ENCODE data around the gene SNRPD2. TPM values are rescaled to one million over a fixed set of nuclear protein-coding genes. Genes with fewer than 3 reads are reported as not detected.
A peak's percentile ranks its signal among the peaks of the same experiment; 100 is the strongest.

SNRPD2 gene
- polyA plus RNA-seq, 1 donor from 2014 or later, result 841 TPM

DNA sequence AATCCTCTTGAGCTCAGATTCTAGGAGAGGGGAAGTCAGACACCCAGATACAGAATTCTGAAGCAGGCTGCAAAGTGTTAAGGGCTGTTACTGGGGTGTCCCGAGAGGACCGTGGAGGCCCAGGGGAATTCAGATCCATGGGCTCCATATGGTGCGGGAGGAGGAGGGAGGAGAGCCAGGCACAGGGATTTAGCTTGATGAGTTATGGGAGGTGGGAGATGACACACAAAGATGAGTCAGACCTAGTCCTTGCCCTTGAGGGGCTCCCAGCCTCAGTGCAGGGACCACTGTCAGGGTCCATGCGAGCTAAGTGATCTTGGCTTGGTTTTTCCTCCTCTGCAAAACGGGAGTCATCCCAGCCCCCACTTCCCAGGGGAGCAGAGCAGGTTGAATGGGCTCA lies 38.1 kb downstream of the SNRPD2 start:
- no peaks in the 10 kb centered on the region for H3K36me3 Mint-ChIP-seq
- no peaks in the 10 kb centered on the region for H3K4me1 Mint-ChIP-seq
- no peak overlapping the region for H3K27ac Mint-ChIP-seq
- H3K9me3 Mint-ChIP-seq, result no peaks in the 10 kb centered on the region
- peaks cover 2% of the 10 kb centered on the region for H3K27me3 Mint-ChIP-seq
- peak overlapping the region in 1 of 4 donors; percentile 38 for H3K4me3 Mint-ChIP-seq

DNA sequence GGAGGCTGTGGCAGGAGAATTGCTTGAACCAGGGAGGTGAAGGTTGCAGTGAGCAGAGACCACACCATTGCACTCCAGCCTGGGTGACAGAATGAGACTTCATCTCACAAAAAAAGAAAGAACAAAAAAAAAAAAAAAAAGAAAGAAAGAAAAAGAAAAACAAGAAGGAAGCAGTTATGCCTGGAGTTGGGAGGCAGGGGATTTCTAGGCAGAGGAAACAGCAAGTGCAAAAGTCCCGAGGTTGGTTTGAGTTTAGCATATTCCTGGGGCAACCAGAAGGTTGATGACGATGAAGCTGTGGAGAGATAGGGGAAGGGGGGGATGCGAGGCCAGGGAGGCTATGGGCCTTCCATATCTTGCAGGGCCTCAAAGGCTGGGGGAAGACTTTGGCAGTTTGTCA lies 41.0 kb downstream of the SNRPD2 start:
- peaks cover 0 to 9% (median 6%) of the 10 kb centered on the region in 3 donors for H3K4me1 Mint-ChIP-seq
- H3K9me3 Mint-ChIP-seq, result no peaks in the 10 kb centered on the region
- H3K27ac Mint-ChIP-seq, result peak overlapping the region in 1 of 3 donors; percentile 59
- no peak overlapping the region for H3K4me3 Mint-ChIP-seq
- H3K27me3 Mint-ChIP-seq, result peaks cover 2% of the 10 kb centered on the region
- no peaks in the 10 kb centered on the region for H3K36me3 Mint-ChIP-seq

DNA sequence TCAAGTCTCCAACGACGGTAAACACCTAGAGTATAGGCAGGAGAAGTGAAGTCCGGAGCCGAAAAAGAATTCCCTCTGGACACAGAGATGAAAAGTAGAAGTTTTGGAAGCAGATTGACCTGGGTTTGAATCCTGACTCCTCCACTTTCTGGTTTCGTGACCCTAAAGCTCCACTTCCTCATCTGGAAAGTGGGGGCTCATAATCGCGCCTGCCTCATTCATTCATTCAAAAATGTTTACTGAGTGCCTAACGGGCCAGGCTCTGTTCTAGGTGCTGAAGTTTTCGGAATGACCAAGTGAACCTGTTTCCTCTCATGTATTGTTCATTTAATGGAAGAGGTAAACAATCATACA lies 45.4 kb downstream of the SNRPD2 start:
- no peaks in the 10 kb centered on the region for H3K9me3 Mint-ChIP-seq
- H3K36me3 Mint-ChIP-seq, result no peaks in the 10 kb centered on the region
- H3K27me3 Mint-ChIP-seq, result peaks cover 2% of the 10 kb centered on the region
- peak overlapping the region; percentile 47 to 82 (median 78) for H3K27ac Mint-ChIP-seq
- H3K4me1 Mint-ChIP-seq, result peaks cover 13 to 29% (median 20%) of the 10 kb centered on the region in 3 donors
- H3K4me3 Mint-ChIP-seq, result peak overlapping the region; percentile 78 to 92 (median 90)

DNA sequence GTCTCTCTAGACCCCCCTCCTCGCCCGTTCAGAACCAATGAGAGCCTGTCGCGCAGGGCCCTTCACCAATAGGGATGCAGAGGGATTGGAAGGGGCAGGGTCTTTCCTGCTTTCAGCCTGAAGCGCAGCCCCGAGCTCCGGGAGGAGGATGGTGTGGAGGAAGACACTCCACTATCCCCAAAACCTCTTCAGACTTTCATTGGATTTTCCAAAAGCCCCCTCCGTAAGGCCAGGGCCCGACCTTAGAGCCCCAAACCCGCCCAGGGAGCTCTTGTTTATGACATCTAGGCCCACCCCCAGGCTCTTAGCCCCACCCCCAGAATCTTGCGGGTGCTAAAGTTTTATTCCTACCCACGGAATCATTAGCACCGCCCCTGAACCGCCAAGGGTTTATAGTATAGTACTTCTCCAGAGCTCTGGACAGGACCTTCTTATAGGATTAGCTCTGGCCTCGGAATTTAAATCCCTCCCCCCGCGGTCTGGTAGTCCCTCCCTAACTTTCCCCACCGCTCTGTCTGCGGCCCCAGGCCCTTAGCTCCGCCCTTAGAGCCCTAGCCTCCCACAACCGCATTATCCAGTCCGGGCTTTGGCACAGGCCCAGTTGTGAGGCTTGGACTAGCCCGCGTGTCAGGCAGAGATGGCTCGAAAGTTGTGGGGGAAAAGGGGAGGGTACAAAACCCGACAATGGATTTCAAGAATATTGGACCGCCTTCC lies 46.0 kb downstream of the SNRPD2 start:
- H3K4me3 Mint-ChIP-seq, result peak overlapping the region; percentile 78 to 92 (median 90)
- peak overlapping the region; percentile 47 to 82 (median 78) for H3K27ac Mint-ChIP-seq
- peaks cover under 1% of the 10 kb centered on the region for H3K27me3 Mint-ChIP-seq
- peaks cover 17 to 34% (median 25%) of the 10 kb centered on the region in 3 donors for H3K4me1 Mint-ChIP-seq
- no peaks in the 10 kb centered on the region for H3K9me3 Mint-ChIP-seq
- peaks cover 1% of the 10 kb centered on the region for H3K36me3 Mint-ChIP-seq

DNA sequence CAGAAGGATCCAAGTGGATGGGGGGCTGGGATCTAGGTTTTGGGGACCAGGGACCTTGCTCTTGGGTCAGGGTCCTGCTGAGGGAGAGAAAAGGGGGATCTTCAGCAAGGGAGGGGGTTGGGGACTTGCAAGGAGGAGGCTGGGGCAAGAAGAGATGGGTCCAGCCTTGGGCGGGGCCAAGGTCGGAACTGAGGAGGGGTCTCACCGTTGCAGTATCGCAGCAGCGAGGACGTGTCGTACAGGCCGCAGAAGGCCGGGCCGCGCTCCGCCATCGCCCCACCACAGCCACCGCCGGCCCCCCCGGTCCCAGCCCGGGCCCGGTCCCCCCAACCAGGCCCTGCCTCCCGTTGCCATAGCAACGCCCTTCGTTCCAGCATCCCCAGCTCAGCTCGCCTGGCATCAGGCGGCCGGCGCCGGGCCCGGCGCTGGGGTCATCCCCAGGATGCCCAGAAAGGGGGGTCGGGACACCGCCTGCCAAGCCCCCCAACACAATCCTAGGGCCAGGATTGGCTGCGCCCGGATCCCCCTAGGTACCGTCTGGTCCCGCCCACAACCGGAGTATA lies 46.6 kb downstream of the SNRPD2 start:
- Mint-ChIP-seq H3K27me3 (no peaks in the 10 kb centered on the region), H3K9me3 (no peaks in the 10 kb centered on the region), H3K4me1 (peaks cover 20 to 37% (median 27%) of the 10 kb centered on the region in 3 donors), H3K36me3 (peaks cover 2% of the 10 kb centered on the region), H3K4me3 (peak overlapping the region; percentile 78 to 92 (median 90)), H3K27ac (peak overlapping the region in 1 of 3 donors; percentile 82)

DNA sequence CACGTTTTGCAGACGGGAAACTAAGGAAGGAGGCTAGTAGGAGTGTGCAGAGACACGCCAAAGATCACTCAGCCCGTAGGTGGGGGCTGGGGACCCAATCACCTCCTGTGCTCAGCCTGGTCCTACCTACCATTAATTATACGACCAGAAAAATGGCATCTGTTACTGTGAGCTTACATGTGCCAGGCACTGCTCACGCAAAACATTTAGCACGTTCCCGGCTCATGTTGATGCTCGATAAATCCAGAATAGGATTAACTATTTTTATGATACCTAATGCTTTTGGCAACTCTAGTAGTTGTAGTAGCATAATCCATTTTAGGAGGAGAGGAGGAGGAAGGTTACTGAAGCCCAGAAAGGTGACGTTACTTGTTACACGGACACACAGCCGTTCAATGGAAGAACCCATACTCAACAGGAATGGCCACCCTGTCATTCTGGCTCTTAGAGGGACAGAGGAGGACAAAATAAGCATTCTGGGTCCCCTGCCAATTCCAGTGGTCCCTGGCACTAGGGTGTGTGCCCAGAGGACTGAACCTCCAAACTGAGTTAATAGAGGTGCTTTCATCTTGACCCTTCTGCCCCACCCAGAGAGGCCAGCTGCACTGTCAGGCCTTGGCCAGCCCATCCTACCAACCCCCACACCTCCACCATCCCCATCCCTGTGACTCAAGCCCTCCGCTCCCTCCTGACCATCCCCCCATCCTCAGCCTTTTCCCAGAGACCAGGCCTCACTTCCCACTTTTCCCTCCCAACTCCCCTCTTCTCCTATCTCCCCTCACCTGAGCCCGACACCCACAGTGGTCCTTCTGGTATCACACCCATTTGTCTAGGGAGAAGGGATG lies 47.6 kb downstream of the SNRPD2 start:
- Mint-ChIP-seq H3K36me3 (peaks cover 2% of the 10 kb centered on the region), H3K27ac (peak overlapping the region; percentile 46 to 94 (median 80)), H3K27me3 (no peaks in the 10 kb centered on the region), H3K4me3 (peak overlapping the region in 2 of 4 donors; percentile 37 to 81), H3K4me1 (peaks cover 22 to 37% (median 27%) of the 10 kb centered on the region in 3 donors), H3K9me3 (no peaks in the 10 kb centered on the region)

DNA sequence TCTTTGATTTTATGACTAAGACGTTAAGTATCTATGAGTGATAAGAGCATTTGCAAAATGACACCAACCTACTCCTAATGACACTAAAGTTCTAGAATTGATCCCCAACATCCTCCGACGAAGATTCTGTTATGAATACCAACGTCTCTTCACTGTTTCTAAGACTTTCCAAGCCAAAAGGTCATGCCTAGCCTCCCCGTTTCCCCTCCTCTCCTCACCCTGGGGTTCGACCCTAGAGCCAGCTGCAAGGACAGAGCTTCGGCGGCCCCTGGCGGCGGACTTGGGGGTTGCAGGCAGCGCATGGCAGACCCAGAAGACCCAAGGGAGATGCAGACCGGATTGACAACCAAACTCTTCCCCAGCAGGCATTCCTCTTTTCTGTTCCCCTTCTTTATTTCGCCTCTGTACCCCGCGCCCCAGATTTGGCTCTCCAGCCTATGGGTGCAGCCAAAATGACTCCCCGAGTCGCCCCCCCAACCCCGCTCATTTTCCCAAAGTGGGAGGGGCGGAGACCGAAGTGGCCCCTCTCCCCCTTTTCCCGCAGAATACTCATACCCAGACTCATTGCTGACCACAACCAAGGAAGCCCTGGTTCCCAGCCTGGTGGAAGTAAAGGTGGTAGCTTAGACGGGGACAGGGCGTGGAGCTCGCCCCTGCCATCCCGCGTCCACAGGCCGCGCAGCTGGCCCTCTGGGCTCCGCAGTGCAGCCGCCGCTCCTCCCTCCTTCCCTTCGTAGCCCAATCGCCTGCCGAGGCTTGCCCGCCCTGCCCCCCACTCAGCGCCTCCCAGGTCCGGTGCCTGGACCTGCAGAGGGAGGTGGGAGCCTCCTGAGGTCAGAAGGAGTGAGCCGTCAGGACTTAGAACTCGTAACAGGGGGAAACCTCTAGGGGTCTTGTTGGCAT lies 48.5 kb downstream of the SNRPD2 start:
- peak overlapping the region; percentile 80 to 92 (median 84) for H3K27ac Mint-ChIP-seq
- H3K27me3 Mint-ChIP-seq, result no peaks in the 10 kb centered on the region
- no peaks in the 10 kb centered on the region for H3K9me3 Mint-ChIP-seq
- peaks cover 2% of the 10 kb centered on the region for H3K36me3 Mint-ChIP-seq
- peak overlapping the region; percentile 66 to 93 (median 84) for H3K4me3 Mint-ChIP-seq
- peaks cover 28 to 44% (median 33%) of the 10 kb centered on the region in 3 donors for H3K4me1 Mint-ChIP-seq

DNA sequence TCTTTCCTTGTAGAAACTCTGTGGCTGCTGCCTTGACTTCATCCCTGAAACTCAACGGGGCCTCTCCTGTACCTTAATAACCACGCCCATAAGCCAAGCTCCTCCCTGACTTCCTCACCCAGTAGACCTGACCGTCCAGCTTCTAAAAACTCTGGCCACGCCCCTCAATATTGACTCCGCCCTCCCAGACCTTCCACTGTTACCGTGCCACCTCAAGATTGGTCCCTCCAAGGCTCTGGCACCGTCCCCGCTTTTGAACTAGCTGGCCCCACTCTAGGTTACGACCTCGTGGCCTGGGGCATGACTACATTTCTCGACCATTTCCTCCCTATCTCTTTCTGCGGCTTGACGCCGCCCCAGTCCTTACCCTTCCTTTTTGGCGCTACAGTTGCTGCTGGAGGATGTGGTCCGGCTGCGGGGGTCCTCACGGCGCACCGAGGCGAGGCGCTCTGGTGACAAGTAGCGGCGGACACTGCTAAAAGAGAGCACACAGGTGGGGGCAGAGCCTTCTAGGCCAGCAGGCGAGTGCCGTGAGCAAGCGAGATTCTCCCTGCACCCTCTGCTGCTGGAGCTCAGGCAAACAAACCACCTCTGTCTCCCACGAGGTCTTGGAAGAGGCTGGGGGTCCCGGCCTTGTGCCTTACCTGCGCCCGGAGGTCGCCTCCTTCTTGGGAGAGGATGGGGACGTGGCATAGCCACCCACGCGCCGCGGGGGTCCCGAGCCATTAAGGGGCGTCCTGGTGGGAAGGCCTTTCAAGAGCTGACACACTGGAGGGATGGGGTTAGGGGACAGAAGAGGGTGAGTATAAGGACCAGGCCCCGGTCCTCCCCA lies 50.3 kb downstream of the SNRPD2 start:
- H3K27me3 Mint-ChIP-seq, result no peaks in the 10 kb centered on the region
- peak overlapping the region; percentile 80 to 98 (median 84) for H3K27ac Mint-ChIP-seq
- peaks cover 28 to 43% (median 33%) of the 10 kb centered on the region in 3 donors for H3K4me1 Mint-ChIP-seq
- peaks cover 2% of the 10 kb centered on the region for H3K36me3 Mint-ChIP-seq
- H3K4me3 Mint-ChIP-seq, result peak overlapping the region; percentile 77 to 94 (median 87)
- H3K9me3 Mint-ChIP-seq, result no peaks in the 10 kb centered on the region

DNA sequence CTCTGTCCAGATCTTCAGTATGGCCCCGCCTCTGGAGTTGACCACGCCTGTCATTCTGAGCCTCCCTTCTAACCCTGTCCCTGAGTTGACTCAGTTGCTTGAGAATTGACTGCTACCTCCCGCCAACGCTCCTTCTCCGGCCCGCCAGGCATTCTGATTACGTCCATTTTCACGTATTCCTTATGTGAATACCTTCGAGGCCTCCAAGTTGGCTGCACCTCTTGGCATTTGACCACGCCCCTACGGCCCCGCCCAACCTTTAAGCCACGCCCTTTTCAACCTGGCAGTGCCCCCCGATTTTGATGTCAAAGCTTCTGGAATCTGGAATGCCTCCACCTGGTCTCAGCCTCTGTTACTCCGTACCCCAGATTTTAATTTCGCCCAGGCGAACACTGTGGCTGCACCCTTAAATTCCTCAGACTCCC lies 50.9 kb downstream of the SNRPD2 start:
- Mint-ChIP-seq H3K36me3 (peaks cover 5% of the 10 kb centered on the region), H3K9me3 (no peaks in the 10 kb centered on the region), H3K4me3 (peak overlapping the region; percentile 77 to 94 (median 87)), H3K4me1 (peaks cover 27 to 37% (median 28%) of the 10 kb centered on the region in 3 donors), H3K27me3 (no peaks in the 10 kb centered on the region), H3K27ac (peak overlapping the region in 2 of 3 donors; percentile 80 to 98)

DNA sequence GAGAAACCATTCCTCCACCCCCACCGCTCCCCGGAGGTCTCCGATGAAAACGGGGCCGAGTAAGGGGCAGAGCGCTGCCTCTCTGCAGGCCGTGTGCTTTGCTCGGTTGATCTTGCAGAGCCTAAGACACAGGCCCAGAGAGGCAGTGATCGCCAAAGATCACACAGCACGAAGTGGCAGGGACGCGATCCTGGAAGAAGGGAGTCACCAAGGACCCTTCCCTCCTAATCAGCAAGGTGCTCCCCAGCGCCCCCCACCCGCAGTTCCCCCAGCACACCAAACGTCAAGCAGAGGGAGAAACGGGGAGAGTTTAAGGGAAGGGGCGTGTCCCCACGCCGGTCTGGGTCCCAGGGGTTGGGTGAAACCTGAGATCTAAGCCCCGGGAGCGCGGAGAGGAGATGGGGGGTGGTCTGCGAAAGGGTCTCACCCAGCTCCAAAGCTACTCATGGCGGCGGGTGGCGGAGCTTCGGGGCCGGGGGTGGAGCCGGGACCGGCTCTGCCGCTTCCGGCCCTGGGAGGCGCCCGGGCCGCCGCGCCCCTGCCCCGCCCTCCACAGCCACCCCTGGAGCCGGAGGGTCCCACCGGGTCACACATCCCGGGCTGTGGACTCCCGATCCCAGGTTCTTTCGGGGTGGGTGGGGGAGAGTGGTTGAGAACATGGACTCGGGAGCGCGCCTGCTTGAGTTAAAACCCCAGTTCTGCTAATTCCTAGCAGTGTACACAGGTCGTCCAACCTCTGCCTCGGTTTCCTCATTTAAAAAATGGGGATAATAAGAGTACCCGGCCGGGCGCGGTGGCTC lies 52.6 kb downstream of the SNRPD2 start, which contains the start of gene EML2:
TSS of gene EML2 (minus strand) at position 468 of the 800 bp plus-strand sequence. CDS start at position 447, 21 bp downstream.
- Mint-ChIP-seq H3K27me3 (no peaks in the 10 kb centered on the region), H3K36me3 (peaks cover 5% of the 10 kb centered on the region), H3K4me1 (peaks cover 25 to 31% (median 27%) of the 10 kb centered on the region in 3 donors), H3K4me3 (peak within 1 kb of the TSS; percentile 77 to 94 (median 91)), H3K9me3 (no peaks in the 10 kb centered on the region), H3K27ac (peak within 1 kb of the TSS; percentile 9 to 88 (median 84))

DNA sequence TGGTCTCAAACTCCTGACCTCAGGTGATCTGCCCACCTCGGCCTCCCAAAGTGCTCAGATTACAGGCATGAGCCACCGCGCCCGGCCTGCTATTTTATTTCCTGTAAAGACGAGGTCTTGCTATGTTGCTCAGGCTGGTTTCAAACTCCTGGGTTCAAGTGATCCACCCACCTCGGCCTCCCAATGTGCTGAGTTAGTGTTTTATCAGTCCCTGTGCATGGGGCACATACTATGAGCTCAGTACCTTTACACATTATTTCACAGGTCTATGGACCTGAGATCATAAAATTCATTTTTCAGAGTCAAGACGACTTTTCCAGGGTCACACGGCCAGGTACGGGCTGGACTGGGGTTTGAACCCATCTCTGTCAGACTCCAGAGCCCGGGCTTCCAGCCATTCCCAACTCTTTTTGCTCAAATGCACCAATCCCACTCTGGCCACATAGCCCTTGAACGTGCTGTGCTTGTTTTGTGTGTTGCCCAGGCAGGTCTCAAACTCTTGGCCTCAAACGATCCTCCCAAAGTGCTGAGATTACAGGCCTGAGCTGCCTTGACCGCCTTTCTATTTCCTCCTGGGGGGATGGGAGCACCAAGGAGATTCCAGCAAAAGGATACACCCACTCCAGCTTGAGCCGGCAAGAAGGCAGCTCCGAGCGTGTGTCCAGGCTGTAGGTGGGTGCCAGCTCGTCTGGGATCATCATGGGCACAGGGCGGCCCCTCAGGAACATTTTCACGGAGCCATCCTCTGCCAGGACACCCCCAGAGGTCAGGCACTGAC lies 53.7 kb downstream of the SNRPD2 start:
- H3K36me3 Mint-ChIP-seq, result peaks cover 5% of the 10 kb centered on the region
- peak overlapping the region in 3 of 4 donors; percentile 77 to 94 (median 93) for H3K4me3 Mint-ChIP-seq
- H3K4me1 Mint-ChIP-seq, result peaks cover 20 to 24% (median 22%) of the 10 kb centered on the region in 3 donors
- H3K27me3 Mint-ChIP-seq, result no peaks in the 10 kb centered on the region
- H3K27ac Mint-ChIP-seq, result no peak overlapping the region
- no peaks in the 10 kb centered on the region for H3K9me3 Mint-ChIP-seq

Data from IgD-negative memory B cell (primary cell).